Astrocyte (in vitro differentiated cells and primary cell): Measurements from ENCODE around the gene SYTL2.

Source experiments
- CTCF ChIP-seq: IDR thresholded peaks from 2 replicates; pipeline ENCODE4 v1.5.1; 2011; ENCODE audit warnings: low read depth, mild to moderate bottlenecking, inconsistent platforms, low read length, moderate library complexity; ENCODE audit not compliant: insufficient read depth
- EZH2 ChIP-seq: IDR thresholded peaks from 2 replicates; pipeline ENCODE4 v1.6.1; 2012; ENCODE audit warnings: mild to moderate bottlenecking, low read length, inconsistent platforms; ENCODE audit not compliant: insufficient read depth

GRCh38 chr11:85750646-85751045, 60.3 kb downstream of the SYTL2 start:
- TF ChIP-seq EZH2 = no peak
- no peak for TF ChIP-seq CTCF
